SK-N-SH (cell line): ENCODE measurements around the gene CTRB1. TPM values are rescaled to one million over a fixed set of nuclear protein-coding genes. Genes with fewer than 3 reads are reported as not detected.

ENCODE experiments used
- CTCF ChIA-PET: fragments of 300-600, 350-600 bp; formaldehyde crosslinking; extraction: SDS; loops from one replicate; lab custom pipeline; 2021; lab: Yijun Ruan, JAX
- POLR2A ChIA-PET: fragments of 350-600 bp; sonication (Branson Sonifier 250); formaldehyde crosslinking; extraction: SDS; loops from one replicate; lab custom pipeline; 2020; ENCODE audit warnings: antibody characterized with exemption, inconsistent platforms; lab: Yijun Ruan, JAX
- DNase-seq: peaks from one replicate; pipeline ENCODE4 v3.0.0; 2012
- H2AFZ ChIP-seq: fragments of 200-600 bp; sonication (generic); 2 replicates; pipeline ENCODE4 v1.8.1; 2016; ENCODE audit warnings: antibody characterized with exemption, mild to moderate bottlenecking, low read depth
- H3F3A ChIP-seq: fragments of 200-600 bp; sonication (generic); replicated peaks from 2 replicates; pipeline ENCODE3; 2016; ENCODE audit warnings: antibody characterized with exemption, mild to moderate bottlenecking; ENCODE audit not compliant: insufficient read depth
- H3K27ac ChIP-seq, 2 experiments: fragments of 200-500 bp in 1 of 2; fragments of 200-600 bp in 1 of 2; sonication (Bioruptor generic) in 1 of 2; sonication (generic), shearing (Covaris generic) in 1 of 2; 2 replicates each; pipeline versions ENCODE4 v1.5.1 to v1.6.1; 2014 to 2016; ENCODE audit warnings: low read depth in 2 of 2, inconsistent platforms in 1 of 2, low read length in 1 of 2, mild to moderate bottlenecking in 1 of 2, mixed read lengths in 1 of 2
- H3K27me3 ChIP-seq: fragments of 200-600 bp; sonication (generic), shearing (Covaris generic); 2 replicates; pipeline ENCODE4 v1.6.1; 2016; ENCODE audit warnings: mixed run types; ENCODE audit not compliant: insufficient read depth
- H3K36me3 ChIP-seq, 2 experiments: fragments of 200-500 bp in 1 of 2; fragments of 200-600 bp in 1 of 2; sonication (Bioruptor generic) in 1 of 2; sonication (generic) in 1 of 2; replicated peaks in 1 of 2; 2 replicates each; pipeline versions ENCODE3 to v1.5.1; 2014 to 2016; ENCODE audit warnings: low read length in 1 of 2, mild to moderate bottlenecking in 1 of 2; ENCODE audit not compliant: insufficient read depth in 2 of 2, control insufficient read depth in 1 of 2
- H3K4me1 ChIP-seq, 2 experiments: fragments of 200-500 bp in 1 of 2; fragments of 200-600 bp in 1 of 2; sonication (Bioruptor generic) in 1 of 2; sonication (generic), shearing (Covaris generic) in 1 of 2; 2 replicates each; pipeline versions ENCODE4 v1.5.1 to v1.6.1; 2014 to 2016; ENCODE audit warnings: low read depth in 1 of 2, low read length in 1 of 2, mixed run types in 1 of 2; ENCODE audit not compliant: insufficient read depth in 2 of 2, control insufficient read depth in 1 of 2
- H3K4me2 ChIP-seq: fragments of 200-600 bp; sonication (generic), shearing (Covaris generic); 2 replicates; pipeline ENCODE4 v1.6.1; 2017; ENCODE audit warnings: mixed run types
- H3K4me3 ChIP-seq, 2 experiments: fragments of 200-500 bp in 1 of 2; fragments of 200-600 bp in 1 of 2; sonication (Bioruptor generic) in 1 of 2; sonication (generic), shearing (Covaris generic) in 1 of 2; 2 replicates each; pipeline versions ENCODE4 v1.5.1 to v1.8.1; 2014 to 2016; ENCODE audit warnings: low read depth in 2 of 2, inconsistent platforms in 1 of 2, low read length in 1 of 2, mild to moderate bottlenecking in 1 of 2, mixed read lengths in 1 of 2, moderate library complexity in 1 of 2
- H3K79me2 ChIP-seq: fragments of 200-600 bp; sonication (generic); 2 replicates; pipeline ENCODE4 v1.8.1; 2017; ENCODE audit warnings: mild to moderate bottlenecking; ENCODE audit not compliant: insufficient read depth
- H3K9ac ChIP-seq: fragments of 200-600 bp; sonication (generic); 2 replicates; pipeline ENCODE4 v1.6.1; 2017; ENCODE audit warnings: mixed run types
- H3K9me2 ChIP-seq: fragments of 200-600 bp; sonication (generic); 2 replicates; pipeline ENCODE4 v1.6.1; 2017; ENCODE audit warnings: mixed run types
- H3K9me3 ChIP-seq: fragments of 200-600 bp; sonication (generic); 2 replicates; pipeline ENCODE4 v1.6.1; 2017; ENCODE audit warnings: mixed run types, mild to moderate bottlenecking, moderate library complexity
- H4K20me1 ChIP-seq: fragments of 200-600 bp; sonication (generic); 2 replicates; pipeline ENCODE4 v1.6.1; 2017; ENCODE audit warnings: mild to moderate bottlenecking, mixed run types; ENCODE audit not compliant: insufficient read depth
- CHD2 ChIP-seq: fragments of 150-350 bp; IDR thresholded peaks from 2 replicates; pipeline ENCODE4 v1.6.1; 2018; ENCODE audit warnings: low read length; ENCODE audit not compliant: partially characterized antibody
- EP300 ChIP-seq, 2 experiments: IDR thresholded peaks; 2 replicates each; pipeline versions ENCODE4 v1.4.0 to v1.6.1; 2012; ENCODE audit warnings: borderline replicate concordance in 1 of 2, low read depth in 1 of 2, low read length in 1 of 2
- FOSL2 ChIP-seq: IDR thresholded peaks from 2 replicates; pipeline ENCODE4 v1.4.0; 2012; ENCODE audit warnings: low read depth, mild to moderate bottlenecking, moderate library complexity, borderline replicate concordance
- FOXM1 ChIP-seq: IDR thresholded peaks from 2 replicates; pipeline ENCODE4 v1.4.0; 2012; ENCODE audit warnings: low read depth, mild to moderate bottlenecking
- GABPA ChIP-seq: IDR thresholded peaks from 2 replicates; pipeline ENCODE4 v1.4.0; 2012; ENCODE audit warnings: low read depth, mild to moderate bottlenecking
- GATA2 ChIP-seq: sonication (generic); formaldehyde crosslinking; IDR thresholded peaks from 2 replicates; pipeline ENCODE4 v1.5.0; 2020; ENCODE audit warnings: mild to moderate bottlenecking, missing genetic modification reagents
- IRF3 ChIP-seq: fragments of 150-350 bp; IDR thresholded peaks from 2 replicates; pipeline ENCODE4 v1.6.1; 2016; ENCODE audit warnings: mild to moderate bottlenecking, low read depth, low read length
- MEF2A ChIP-seq: IDR thresholded peaks from 2 replicates; pipeline ENCODE4 v1.4.0; 2012; ENCODE audit warnings: low read depth, borderline replicate concordance
- MXI1 ChIP-seq: IDR thresholded peaks from 2 replicates; pipeline ENCODE4 v1.6.1; 2012; ENCODE audit warnings: mild to moderate bottlenecking, low read depth, low read length, improper control_type of control experiment
- NFIC ChIP-seq: IDR thresholded peaks from 2 replicates; pipeline ENCODE4 v1.4.0; 2012; ENCODE audit warnings: borderline replicate concordance
- RAD21 ChIP-seq: IDR thresholded peaks from 2 replicates; pipeline ENCODE4 v1.6.1; 2012; ENCODE audit warnings: mild to moderate bottlenecking, low read length
- RCOR1 ChIP-seq: fragments of 150-350 bp; IDR thresholded peaks from 2 replicates; pipeline ENCODE4 v1.6.1; 2017; ENCODE audit warnings: antibody characterized with exemption, low read length
- SMC3 ChIP-seq: IDR thresholded peaks from 2 replicates; pipeline ENCODE4 v1.6.1; 2012; ENCODE audit warnings: low read depth, low read length, improper control_type of control experiment
- TCF12 ChIP-seq: IDR thresholded peaks from 2 replicates; pipeline ENCODE4 v1.4.0; 2012
- YY1 ChIP-seq: IDR thresholded peaks from 2 replicates; pipeline ENCODE4 v1.4.0; 2012; ENCODE audit warnings: low read depth, mild to moderate bottlenecking
- WGBS: methylation state at CpG from one replicate; pipeline ENCODE4 v1.1.6; 2017; ENCODE audit warnings: low lambda C conversion rate; 5-methylcytosine and 5-hydroxymethylcytosine counted together
- polyA plus RNA-seq, 3 experiments: library from polyadenylated mRNA; depleted of rRNA; stranded (reverse); fragments of >200 nt; gene quantifications; 2 replicates each; pipeline ENCODE4 v1.2.3, GENCODE V29; 2012
- TF ChIP-seq, protein P1 (sequence below): IDR thresholded peaks from 2 replicates; pipeline ENCODE4 v1.4.0; 2012; ENCODE audit warnings: low read depth, borderline replicate concordance
- TF ChIP-seq, protein P2 (sequence below): IDR thresholded peaks from 2 replicates; pipeline ENCODE4; 2012
- TF ChIP-seq, protein P3 (sequence below): IDR thresholded peaks from 2 replicates; pipeline ENCODE4 v1.4.0; 2012; ENCODE audit warnings: low read depth
- TF ChIP-seq, protein P4 (sequence below): IDR thresholded peaks from 2 replicates; pipeline ENCODE4 v1.4.0; 2012; ENCODE audit warnings: low read depth, borderline replicate concordance

Gene CTRB1
- polyA plus RNA-seq, 1 of the 3 experiments (the other 2 are of a cell fraction) = not detected

DNA sequence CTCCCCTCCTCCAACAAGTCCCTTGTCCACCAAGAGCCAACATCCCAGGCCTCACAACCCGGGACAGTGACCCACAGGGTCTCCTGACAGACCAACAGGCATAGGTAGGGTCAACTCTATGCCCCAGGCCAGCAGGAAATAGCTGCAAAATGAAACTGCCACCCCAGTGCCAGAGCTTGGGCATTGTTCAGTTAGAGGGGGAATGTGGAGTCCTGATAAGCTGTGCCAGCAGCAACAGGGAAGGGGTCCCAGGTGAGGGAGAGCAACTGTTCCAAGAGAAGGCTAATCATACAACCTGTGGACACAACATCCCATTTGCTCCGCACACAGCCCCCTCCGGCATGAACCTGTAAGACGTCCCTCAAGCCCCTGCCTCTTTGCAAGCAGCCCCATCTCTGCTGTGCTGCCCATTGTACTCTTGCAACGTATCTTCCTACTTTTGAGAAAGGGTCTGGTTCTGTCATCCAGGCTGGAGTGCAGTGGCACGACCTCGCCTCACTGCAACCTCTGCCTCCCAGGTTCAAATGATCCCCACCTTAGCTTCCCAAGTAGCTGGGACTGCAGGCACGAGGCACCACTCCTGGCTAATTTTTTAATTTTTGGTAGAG is 29.0 kb upstream of the CTRB1 start (continued):
- TF ChIP-seq, protein P1, sequence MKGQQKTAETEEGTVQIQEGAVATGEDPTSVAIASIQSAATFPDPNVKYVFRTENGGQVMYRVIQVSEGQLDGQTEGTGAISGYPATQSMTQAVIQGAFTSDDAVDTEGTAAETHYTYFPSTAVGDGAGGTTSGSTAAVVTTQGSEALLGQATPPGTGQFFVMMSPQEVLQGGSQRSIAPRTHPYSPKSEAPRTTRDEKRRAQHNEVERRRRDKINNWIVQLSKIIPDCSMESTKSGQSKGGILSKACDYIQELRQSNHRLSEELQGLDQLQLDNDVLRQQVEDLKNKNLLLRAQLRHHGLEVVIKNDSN = no peak
- TF ChIP-seq TCF12 = no peak

DNA sequence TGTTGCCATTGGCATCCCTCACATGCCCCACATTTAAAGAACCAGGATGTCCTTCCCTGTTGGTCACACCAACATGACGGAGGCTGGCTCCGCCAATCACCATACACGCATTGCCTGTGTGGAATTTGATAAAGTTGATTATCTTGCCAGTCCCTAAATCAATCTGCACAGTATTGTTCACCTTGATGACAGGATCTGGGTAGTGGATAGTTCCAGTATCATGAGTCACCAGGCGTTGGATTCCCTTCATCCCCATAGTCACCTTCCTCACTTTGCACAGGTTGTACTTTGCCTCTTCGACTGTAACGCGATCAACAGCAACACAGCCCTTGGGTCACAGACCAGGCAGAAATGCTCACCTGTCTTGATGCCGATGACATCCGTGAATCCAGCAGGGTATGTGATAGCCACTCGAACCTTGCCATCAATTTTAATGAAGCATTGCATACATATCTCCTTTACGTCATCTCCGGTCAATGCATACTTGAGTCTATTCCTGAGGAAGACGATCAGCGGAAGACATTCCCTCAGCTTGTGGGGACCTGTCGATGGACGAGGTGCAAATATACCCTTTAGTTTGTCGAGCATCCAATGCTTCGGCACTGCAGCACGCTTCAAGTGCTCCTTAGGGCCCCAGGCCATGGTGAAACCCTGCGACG is 26.1 kb upstream of the CTRB1 start:
- Histone ChIP-seq H3K9ac (no peak overlapping the region), H2AFZ (no peak overlapping the region), H4K20me1 (no peaks in the 10 kb centered on the region), H3K4me1 (peaks cover 0 to under 1% of the 10 kb centered on the region in 2 experiments; a peak in 1 of 4 replicates), H3K4me3 (no peak overlapping the region), H3F3A (no peaks in the 10 kb centered on the region), H3K9me3 (no peaks in the 10 kb centered on the region), H3K27me3 (no peaks in the 10 kb centered on the region; the same call in 1 of the 2 replicates), H3K9me2 (no peaks in the 10 kb centered on the region), H3K79me2 (no peaks in the 10 kb centered on the region), H3K27ac (no peak overlapping the region), H3K36me3 (no peaks in the 10 kb centered on the region), H3K4me2 (no peak overlapping the region)
- CTCF ChIA-PET = interaction anchor here (0.6 to 1.3 kb wide), 2 partner anchors 19 to 41 kb away, joined by 3 to 6 read pairs; no protein-coding TSS in a partner anchor
- TF ChIP-seq GABPA = no peak
- TF ChIP-seq MEF2A = no peak
- TF ChIP-seq FOXM1 = no peak
- TF ChIP-seq NFIC = no peak
- POLR2A ChIA-PET = no interaction called here
- no peak for DNase-seq
- 80% methylated on average over 14 of the region's 21 CpGs for WGBS

- H3K27ac ChIP-seq = no peak overlapping the region
- no peak overlapping the region for H3K4me2 ChIP-seq
- 66% methylated on average over 3 of the region's 4 CpGs for WGBS
- H3K9me3 ChIP-seq = no peaks in the 10 kb centered on the region
- CTCF ChIA-PET = interaction anchor here (1.3 kb wide), 1 partner anchor 41 kb away, joined by 6 read pairs; no protein-coding TSS in a partner anchor
- no peaks in the 10 kb centered on the region; the same call in 1 of the 2 replicates for H3K27me3 ChIP-seq
- no peak overlapping the region for H3K9ac ChIP-seq
- no peaks in the 10 kb centered on the region for H4K20me1 ChIP-seq
- POLR2A ChIA-PET = no interaction called here
- no peak overlapping the region for H2AFZ ChIP-seq
- H3K4me1 ChIP-seq = peaks cover 0 to 6% of the 10 kb centered on the region in 2 experiments; a peak in 1 of 4 replicates
- no peaks in the 10 kb centered on the region for H3K79me2 ChIP-seq
- H3K4me3 ChIP-seq = no peak overlapping the region
- no peaks in the 10 kb centered on the region for H3K9me2 ChIP-seq
- no peaks in the 10 kb centered on the region for H3F3A ChIP-seq
- H3K36me3 ChIP-seq = no peaks in the 10 kb centered on the region
- no peak for DNase-seq
- TF ChIP-seq, protein P2, sequence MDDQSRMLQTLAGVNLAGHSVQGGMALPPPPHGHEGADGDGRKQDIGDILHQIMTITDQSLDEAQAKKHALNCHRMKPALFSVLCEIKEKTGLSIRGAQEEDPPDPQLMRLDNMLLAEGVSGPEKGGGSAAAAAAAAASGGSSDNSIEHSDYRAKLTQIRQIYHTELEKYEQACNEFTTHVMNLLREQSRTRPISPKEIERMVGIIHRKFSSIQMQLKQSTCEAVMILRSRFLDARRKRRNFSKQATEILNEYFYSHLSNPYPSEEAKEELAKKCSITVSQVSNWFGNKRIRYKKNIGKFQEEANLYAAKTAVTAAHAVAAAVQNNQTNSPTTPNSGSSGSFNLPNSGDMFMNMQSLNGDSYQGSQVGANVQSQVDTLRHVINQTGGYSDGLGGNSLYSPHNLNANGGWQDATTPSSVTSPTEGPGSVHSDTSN = no peak
- TF ChIP-seq FOXM1 (no peak), MEF2A (no peak), IRF3 (no peak), RCOR1 (no peak), CHD2 (no peak), GATA2 (CRISPR knock-in tag) (no peak), FOSL2 (no peak), MXI1 (no peak), EP300 (IDR thresholded peaks at IDR 0.05; ENCODE audit: borderline replicate concordance in 1 of 2, low read depth in 1 of 2, low read length in 1 of 2) (no peak), YY1 (no peak), RAD21 (no peak), NFIC (no peak), SMC3 (no peak)
- TF ChIP-seq, protein P3, sequence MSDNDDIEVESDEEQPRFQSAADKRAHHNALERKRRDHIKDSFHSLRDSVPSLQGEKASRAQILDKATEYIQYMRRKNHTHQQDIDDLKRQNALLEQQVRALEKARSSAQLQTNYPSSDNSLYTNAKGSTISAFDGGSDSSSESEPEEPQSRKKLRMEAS = no peak
- TF ChIP-seq, protein P1 = no peak
- TF ChIP-seq, protein P4, sequence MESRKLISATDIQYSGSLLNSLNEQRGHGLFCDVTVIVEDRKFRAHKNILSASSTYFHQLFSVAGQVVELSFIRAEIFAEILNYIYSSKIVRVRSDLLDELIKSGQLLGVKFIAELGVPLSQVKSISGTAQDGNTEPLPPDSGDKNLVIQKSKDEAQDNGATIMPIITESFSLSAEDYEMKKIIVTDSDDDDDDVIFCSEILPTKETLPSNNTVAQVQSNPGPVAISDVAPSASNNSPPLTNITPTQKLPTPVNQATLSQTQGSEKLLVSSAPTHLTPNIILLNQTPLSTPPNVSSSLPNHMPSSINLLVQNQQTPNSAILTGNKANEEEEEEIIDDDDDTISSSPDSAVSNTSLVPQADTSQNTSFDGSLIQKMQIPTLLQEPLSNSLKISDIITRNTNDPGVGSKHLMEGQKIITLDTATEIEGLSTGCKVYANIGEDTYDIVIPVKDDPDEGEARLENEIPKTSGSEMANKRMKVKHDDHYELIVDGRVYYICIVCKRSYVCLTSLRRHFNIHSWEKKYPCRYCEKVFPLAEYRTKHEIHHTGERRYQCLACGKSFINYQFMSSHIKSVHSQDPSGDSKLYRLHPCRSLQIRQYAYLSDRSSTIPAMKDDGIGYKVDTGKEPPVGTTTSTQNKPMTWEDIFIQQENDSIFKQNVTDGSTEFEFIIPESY = no peak
These were observed 25.5 kb upstream of the CTRB1 start for GRCh38 chr16:75193265-75193650.
